Measurements from ENCODE around the gene PATZ1. TPM values are rescaled to one million over a fixed set of nuclear protein-coding genes. Genes with fewer than 3 reads are reported as not detected.
A peak's percentile ranks its signal among the peaks of the same experiment; 100 is the strongest.

PATZ1 gene
- total RNA-seq, 4 donors from 2014 or later: 27.1 to 33.5 (median 31.3) TPM

DNA sequence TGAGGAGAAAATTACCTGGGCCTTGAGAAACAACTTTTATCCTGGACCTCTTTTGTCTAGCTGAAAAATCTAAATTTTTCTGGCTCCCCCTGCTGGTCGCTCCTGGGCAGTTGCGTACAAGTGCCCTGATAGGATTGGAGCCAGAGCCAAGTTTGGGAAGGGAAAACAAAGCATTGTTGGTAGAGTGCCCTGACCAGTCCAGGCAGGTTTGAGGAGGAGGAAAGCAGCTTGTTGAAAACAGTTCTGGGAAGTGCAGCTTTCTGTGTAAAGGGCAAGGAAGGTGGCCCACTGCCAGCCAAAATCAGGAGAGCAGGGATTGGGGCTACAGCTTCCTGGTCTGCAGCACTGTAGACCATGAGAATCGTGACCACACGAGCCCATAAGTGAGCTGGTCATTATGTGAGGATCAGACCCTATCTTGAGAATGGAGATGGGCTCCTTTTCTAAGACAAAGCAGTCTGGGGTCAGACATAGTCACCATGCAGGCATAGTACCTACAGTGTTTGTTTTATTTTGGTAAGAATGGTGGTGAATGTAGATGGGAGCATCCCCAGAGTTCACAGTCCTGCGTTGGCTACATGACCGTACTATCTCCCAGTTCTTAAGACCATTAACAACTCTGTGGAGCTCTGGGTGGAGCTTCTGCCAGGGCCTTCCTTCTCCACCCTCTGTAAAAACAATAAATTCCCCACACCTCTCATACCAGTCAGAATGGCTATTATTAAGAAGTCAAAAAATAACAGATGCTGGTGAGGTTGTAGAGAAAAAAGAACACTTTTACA is 32.6 kb downstream of the PATZ1 start:
- Histone ChIP-seq H3K36me3 (peaks cover 0 to 4% (median 0%) of the 10 kb centered on the region in 3 donors), H3K27me3 (no peaks in the 10 kb centered on the region), H3K4me3 (no peak overlapping the region), H3K9me3 (peaks cover 0 to 6% (median 0%) of the 10 kb centered on the region in 4 donors), H3K4me1 (peaks cover 0 to 13% (median 11%) of the 10 kb centered on the region in 4 donors), H3K27ac (peak overlapping the region; percentile 62 to 88 (median 74))
- TF ChIP-seq EP300 (IDR thresholded peaks at IDR 0.05): peak; percentile 65 to 84
- no peak for TF ChIP-seq POLR2A (IDR thresholded peaks at IDR 0.05)
- TF ChIP-seq, protein P1, sequence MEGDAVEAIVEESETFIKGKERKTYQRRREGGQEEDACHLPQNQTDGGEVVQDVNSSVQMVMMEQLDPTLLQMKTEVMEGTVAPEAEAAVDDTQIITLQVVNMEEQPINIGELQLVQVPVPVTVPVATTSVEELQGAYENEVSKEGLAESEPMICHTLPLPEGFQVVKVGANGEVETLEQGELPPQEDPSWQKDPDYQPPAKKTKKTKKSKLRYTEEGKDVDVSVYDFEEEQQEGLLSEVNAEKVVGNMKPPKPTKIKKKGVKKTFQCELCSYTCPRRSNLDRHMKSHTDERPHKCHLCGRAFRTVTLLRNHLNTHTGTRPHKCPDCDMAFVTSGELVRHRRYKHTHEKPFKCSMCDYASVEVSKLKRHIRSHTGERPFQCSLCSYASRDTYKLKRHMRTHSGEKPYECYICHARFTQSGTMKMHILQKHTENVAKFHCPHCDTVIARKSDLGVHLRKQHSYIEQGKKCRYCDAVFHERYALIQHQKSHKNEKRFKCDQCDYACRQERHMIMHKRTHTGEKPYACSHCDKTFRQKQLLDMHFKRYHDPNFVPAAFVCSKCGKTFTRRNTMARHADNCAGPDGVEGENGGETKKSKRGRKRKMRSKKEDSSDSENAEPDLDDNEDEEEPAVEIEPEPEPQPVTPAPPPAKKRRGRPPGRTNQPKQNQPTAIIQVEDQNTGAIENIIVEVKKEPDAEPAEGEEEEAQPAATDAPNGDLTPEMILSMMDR (IDR thresholded peaks at IDR 0.05): peak; percentile 86 to 93 (median 87)
- peak; percentile 52 to 81 for DNase-seq (ENCODE audit: low spot score in 2 of 2)
- 27 to 29% methylated on average over 6 of the region's 6 CpGs for WGBS, 2 donors

DNA sequence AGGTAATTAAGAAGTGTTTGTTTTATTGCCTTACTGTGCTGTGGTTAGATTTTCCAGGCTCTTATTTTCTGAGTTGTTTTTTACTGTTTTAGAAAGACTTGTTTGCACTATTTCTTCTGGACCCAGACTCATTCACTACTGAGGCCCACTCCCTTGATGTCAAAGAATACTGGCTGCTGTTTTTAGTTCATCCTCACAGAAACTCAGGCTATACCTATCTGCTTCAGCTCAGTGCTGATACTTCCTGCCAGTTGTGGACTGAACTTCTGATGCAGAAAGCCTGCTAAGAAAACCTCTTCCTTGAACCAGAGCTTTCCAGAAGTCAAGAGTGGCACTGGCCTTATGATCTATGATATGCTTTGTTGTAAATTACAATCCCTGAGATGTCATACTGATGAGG is 38.0 kb downstream of the PATZ1 start:
- H3K9me3 ChIP-seq: no peaks in the 10 kb centered on the region
- no peaks in the 10 kb centered on the region for H3K36me3 ChIP-seq
- no peak overlapping the region for H3K4me3 ChIP-seq
- no peak for DNase-seq (ENCODE audit: low spot score in 2 of 2)
- TF ChIP-seq POLR2A (IDR thresholded peaks at IDR 0.05) (no peak), EP300 (IDR thresholded peaks at IDR 0.05) (no peak)
- TF ChIP-seq, protein P1 (IDR thresholded peaks at IDR 0.05): no peak
- no peaks in the 10 kb centered on the region for H3K27me3 ChIP-seq
- peaks cover 0 to 5% (median 3%) of the 10 kb centered on the region in 4 donors for H3K4me1 ChIP-seq
- no peak overlapping the region for H3K27ac ChIP-seq

DNA sequence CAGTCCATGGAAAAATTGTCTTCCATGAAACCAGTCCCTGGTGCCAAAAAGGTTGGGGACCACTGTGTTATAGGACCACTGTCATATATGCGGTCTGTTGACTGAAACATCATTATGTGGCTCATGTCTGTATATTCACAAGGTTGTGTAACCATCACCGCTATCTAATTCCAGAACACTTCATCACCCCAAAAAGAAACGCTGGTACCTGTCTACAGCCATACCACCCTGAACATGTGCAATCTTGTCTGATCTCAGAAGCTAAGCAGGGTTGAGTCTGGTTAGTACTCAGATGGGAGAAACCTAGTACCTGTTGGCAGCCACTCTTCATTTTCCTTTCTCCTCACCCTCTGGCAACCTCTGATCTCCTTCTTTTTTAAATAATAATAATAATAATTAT is 41.0 kb downstream of the PATZ1 start:
- H3K27me3 ChIP-seq: no peaks in the 10 kb centered on the region
- DNase-seq (ENCODE audit: low spot score in 2 of 2): no peak
- 95 to 98% methylated on average over 3 of the region's 3 CpGs for WGBS, 2 donors
- no peaks in the 10 kb centered on the region for H3K36me3 ChIP-seq
- peaks cover 0 to 4% (median 0%) of the 10 kb centered on the region in 4 donors for H3K4me1 ChIP-seq
- no peak overlapping the region for H3K4me3 ChIP-seq
- TF ChIP-seq, protein P1 (IDR thresholded peaks at IDR 0.05): no peak
- no peaks in the 10 kb centered on the region for H3K9me3 ChIP-seq
- H3K27ac ChIP-seq: no peak overlapping the region

DNA sequence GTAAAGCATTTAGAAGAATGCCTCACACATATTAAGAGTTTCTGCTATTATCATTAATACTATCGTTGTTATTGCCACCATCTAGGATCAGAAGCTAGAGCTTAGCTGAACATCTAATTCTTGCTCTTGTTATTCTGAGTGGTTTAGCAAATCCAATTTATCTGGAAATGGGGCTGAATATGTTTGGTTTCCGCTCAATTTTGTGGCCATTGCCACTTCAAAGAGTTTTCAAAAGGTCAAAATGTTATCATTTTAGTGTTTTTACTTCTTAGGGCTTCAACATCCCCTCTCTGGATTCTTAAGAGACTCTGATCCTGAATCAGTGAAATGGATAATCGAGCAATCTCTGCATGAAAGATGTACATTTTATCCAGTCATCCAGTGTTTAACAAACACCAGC is 43.6 kb downstream of the PATZ1 start:
- no peak for DNase-seq (ENCODE audit: low spot score in 2 of 2)
- no peak for TF ChIP-seq EP300 (IDR thresholded peaks at IDR 0.05)
- no peak for TF ChIP-seq POLR2A (IDR thresholded peaks at IDR 0.05)
- TF ChIP-seq, protein P1 (IDR thresholded peaks at IDR 0.05): no peak
- H3K36me3 ChIP-seq: no peaks in the 10 kb centered on the region
- no peaks in the 10 kb centered on the region for H3K27me3 ChIP-seq
- 91 to 95% methylated on average over 3 of the region's 3 CpGs for WGBS, 2 donors
- no peak overlapping the region for H3K27ac ChIP-seq
- H3K4me3 ChIP-seq: no peak overlapping the region
- peaks cover 0 to 4% (median under 1%) of the 10 kb centered on the region in 4 donors for H3K4me1 ChIP-seq
- H3K9me3 ChIP-seq: no peaks in the 10 kb centered on the region

DNA sequence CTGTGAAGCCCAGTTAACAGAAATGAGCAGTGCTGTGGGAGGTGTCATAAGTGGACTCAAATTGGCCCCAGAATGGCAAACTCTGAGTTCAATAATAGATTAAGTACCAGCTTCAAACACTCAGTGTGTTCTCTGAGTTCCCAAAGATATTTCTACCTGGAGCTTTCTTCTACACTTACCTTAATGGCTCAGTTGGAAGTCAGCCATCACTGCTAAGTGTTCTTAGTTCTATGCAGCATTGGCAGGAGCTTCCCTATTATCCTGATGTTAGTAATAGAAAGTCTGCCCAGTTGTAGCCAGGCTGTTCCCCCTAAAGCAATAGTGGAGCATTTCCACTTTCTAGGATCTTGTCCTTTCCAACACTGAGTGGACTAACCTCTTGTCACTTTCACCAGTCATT is 44.1 kb downstream of the PATZ1 start:
- no peak for DNase-seq (ENCODE audit: low spot score in 2 of 2)
- H3K27ac ChIP-seq: no peak overlapping the region
- TF ChIP-seq, protein P1 (IDR thresholded peaks at IDR 0.05): no peak
- no peak for TF ChIP-seq EP300 (IDR thresholded peaks at IDR 0.05)
- no peak for TF ChIP-seq POLR2A (IDR thresholded peaks at IDR 0.05)
- no peaks in the 10 kb centered on the region for H3K27me3 ChIP-seq
- H3K9me3 ChIP-seq: no peaks in the 10 kb centered on the region
- H3K4me1 ChIP-seq: peaks cover 0 to 7% (median 3%) of the 10 kb centered on the region in 4 donors
- H3K36me3 ChIP-seq: no peaks in the 10 kb centered on the region
- no peak overlapping the region for H3K4me3 ChIP-seq

All from tibial nerve (tissue), 4 donors.